ENCODE results near the gene DENND6B. TPM values are rescaled to one million over a fixed set of nuclear protein-coding genes. Genes with fewer than 3 reads are reported as not detected.
A peak's percentile ranks its signal among the peaks of the same experiment; 100 is the strongest.

Gene DENND6B
- total RNA-seq, 1 experiment from 2014 or later, result 14.3 TPM

- H3K4me1 ChIP-seq (replicated peaks; ENCODE audit: insufficient read depth), result peaks cover 29% of the 10 kb centered on the region
- peak overlapping the region; percentile 94 for H2AFZ ChIP-seq
- ChIA-PET POLR2A (ENCODE audit: unreplicated experiment) (no interaction called here), CTCF (interaction anchor here (0.7 kb wide), 1 partner anchor 55 kb away, joined by 3 read pairs; no protein-coding TSS in a partner anchor)
- no peaks in the 10 kb centered on the region for H4K20me1 ChIP-seq (ENCODE audit: insufficient read depth)
- H3F3A ChIP-seq (ENCODE audit: insufficient read depth, low read depth), result peaks cover 34% of the 10 kb centered on the region; the same call in 1 of the 2 replicates
- no peaks in the 10 kb centered on the region for H3K9me2 ChIP-seq (ENCODE audit: insufficient read depth)
- no peaks in the 10 kb centered on the region for H3K27me3 ChIP-seq (ENCODE audit: insufficient read depth, low read depth)
- H3K4me2 ChIP-seq, result peak overlapping the region; percentile 92
- no peaks in the 10 kb centered on the region for H3K9me3 ChIP-seq (ENCODE audit: insufficient read depth, low read depth)
- no peak for DNase-seq
- peaks cover 11% of the 10 kb centered on the region for H3K79me2 ChIP-seq (ENCODE audit: low read depth)
- peak overlapping the region; percentile 46; the same call in 1 of the 2 replicates for H3K27ac ChIP-seq
- TSS peak; percentile 71 for BruUV-seq (replicated peaks)
- intact Hi-C loops (cut with micrococcal nuclease; ENCODE audit: unreplicated experiment), result loop anchor here (2.0 kb wide), 2 partner anchors 75 to 83 kb away; partner anchors contain the start of gene TUBGCP6
- no peaks in the 10 kb centered on the region for H3K36me3 ChIP-seq (ENCODE audit: low read depth)
- peak overlapping the region; percentile 92 for H3K4me3 ChIP-seq
- no peak for TF ChIP-seq EZH2 (IDR thresholded peaks at IDR 0.05; ENCODE audit: low read depth)
- TF ChIP-seq CTCF (conservative IDR thresholded peaks at IDR 0.05), result no peak
Observed at GRCh38 chr22:50327711-50328019, 853 bp upstream of the DENND6B start.

GRCh38 chr22:50326225-50326955 lies 422 bp downstream of the DENND6B start:
- Histone ChIP-seq H3K79me2 (ENCODE audit: low read depth) (peaks cover 11% of the 10 kb centered on the region), H3K4me3 (peak overlapping the region; percentile 92), H2AFZ (peak overlapping the region; percentile 76), H3F3A (ENCODE audit: insufficient read depth, low read depth) (peaks cover 31% of the 10 kb centered on the region; the same call in 1 of the 2 replicates), H3K9me2 (ENCODE audit: insufficient read depth) (no peaks in the 10 kb centered on the region), H3K27me3 (ENCODE audit: insufficient read depth, low read depth) (no peaks in the 10 kb centered on the region), H3K27ac (no peak overlapping the region), H3K36me3 (ENCODE audit: low read depth) (no peaks in the 10 kb centered on the region), H3K4me2 (peak overlapping the region; percentile 98), H4K20me1 (ENCODE audit: insufficient read depth) (0 out of 2 replicates have a peak, but pooled peaks cover 3% of the 10 kb centered on the region), H3K4me1 (replicated peaks; ENCODE audit: insufficient read depth) (peaks cover 30% of the 10 kb centered on the region), H3K9me3 (ENCODE audit: insufficient read depth, low read depth) (no peaks in the 10 kb centered on the region)
- ChIA-PET POLR2A (ENCODE audit: unreplicated experiment) (no interaction called here), CTCF (no interaction called here)
- BruUV-seq (replicated peaks), result no TSS peak
- DNase-seq, result no peak
- intact Hi-C loops (cut with micrococcal nuclease; ENCODE audit: unreplicated experiment), result loop anchor here (1.0 to 2.0 kb wide), 3 partner anchors 33 to 82 kb away; partner anchors contain the start of gene TUBGCP6
- TF ChIP-seq CTCF (conservative IDR thresholded peaks at IDR 0.05), result no peak
- TF ChIP-seq EZH2 (IDR thresholded peaks at IDR 0.05; ENCODE audit: low read depth), result no peak

- Histone ChIP-seq H3K9me3 (ENCODE audit: insufficient read depth, low read depth) (no peaks in the 10 kb centered on the region), H3K27ac (no peak overlapping the region), H3K79me2 (ENCODE audit: low read depth) (peaks cover 11% of the 10 kb centered on the region), H3K36me3 (ENCODE audit: low read depth) (no peaks in the 10 kb centered on the region), H2AFZ (no peak overlapping the region), H3K4me2 (peak overlapping the region; percentile 98), H3F3A (ENCODE audit: insufficient read depth, low read depth) (peaks cover 23% of the 10 kb centered on the region; the same call in 1 of the 2 replicates), H4K20me1 (ENCODE audit: insufficient read depth) (0 out of 2 replicates have a peak, but pooled peaks cover 3% of the 10 kb centered on the region), H3K4me1 (replicated peaks; ENCODE audit: insufficient read depth) (peaks cover 22% of the 10 kb centered on the region), H3K4me3 (peak overlapping the region; percentile 92), H3K27me3 (ENCODE audit: insufficient read depth, low read depth) (no peaks in the 10 kb centered on the region), H3K9me2 (ENCODE audit: insufficient read depth) (no peaks in the 10 kb centered on the region)
- ChIA-PET CTCF (interaction anchor here (0.6 kb wide), 1 partner anchor 22 kb away, joined by 3 read pairs; no protein-coding TSS in a partner anchor), POLR2A (ENCODE audit: unreplicated experiment) (no interaction called here)
- DNase-seq, result no peak
- TF ChIP-seq EZH2 (IDR thresholded peaks at IDR 0.05; ENCODE audit: low read depth) (no peak), CTCF (conservative IDR thresholded peaks at IDR 0.05) (no peak)
- intact Hi-C loops (cut with micrococcal nuclease; ENCODE audit: unreplicated experiment), result loop anchor here (1.0 to 2.0 kb wide), 3 partner anchors 32 to 81 kb away; partner anchors contain the start of gene TUBGCP6
- BruUV-seq (replicated peaks), result TSS peak; percentile 36
Observed at GRCh38 chr22:50325444-50326224, 1.2 kb downstream of the DENND6B start.
